SU-DHL-6 (cell line): ENCODE results near the gene ARSB.
A peak's percentile ranks its signal among the peaks of the same experiment; 100 is the strongest.

Experiments used
- H2AFZ ChIP-seq: fragments of 200-600 bp; sonication (generic); 2 replicates; pipeline ENCODE4 v1.6.1; 2014; ENCODE audit warnings: low read depth, mild to moderate bottlenecking, moderate library complexity, mixed read lengths, antibody characterized with exemption, low read length; ENCODE audit not compliant: severe bottlenecking
- H3F3A ChIP-seq: fragments of 200-600 bp; shearing (Covaris generic); 2 replicates; pipeline ENCODE4 v1.6.0; 2016; ENCODE audit warnings: antibody characterized with exemption, mild to moderate bottlenecking; ENCODE audit not compliant: insufficient read depth
- H3K27ac ChIP-seq: fragments of 200-600 bp; sonication (generic); 2 replicates; pipeline ENCODE4 v1.5.1; 2016; ENCODE audit warnings: low read depth, mild to moderate bottlenecking, low read length, moderate library complexity, mixed read lengths
- H3K27me3 ChIP-seq: fragments of 200-600 bp; sonication (generic), shearing (Covaris generic); 2 replicates; pipeline ENCODE4 v1.6.0; 2014; ENCODE audit warnings: mild to moderate bottlenecking, low read length
- H3K36me3 ChIP-seq: fragments of 200-600 bp; sonication (generic); 2 replicates; pipeline ENCODE4 v1.6.1; 2014; ENCODE audit warnings: mild to moderate bottlenecking, low read length, mixed read lengths
- H3K4me2 ChIP-seq: fragments of 300-600, 200-600 bp; shearing (Covaris generic), sonication (generic); 2 replicates; pipeline ENCODE4 v1.6.0; 2014; ENCODE audit warnings: low read length, low read depth, mild to moderate bottlenecking; ENCODE audit not compliant: poor library complexity, severe bottlenecking
- H3K4me3 ChIP-seq: fragments of 200-600 bp; sonication (generic); 2 replicates; pipeline ENCODE4 v1.5.1; 2014; ENCODE audit warnings: antibody characterized with exemption, low read length, mild to moderate bottlenecking, mixed read lengths; ENCODE audit not compliant: insufficient read depth, poor library complexity, severe bottlenecking
- H3K79me2 ChIP-seq: fragments of 200-600 bp; sonication (generic); 2 replicates; pipeline ENCODE4 v1.6.1; 2014; ENCODE audit warnings: mild to moderate bottlenecking, low read length, moderate library complexity; ENCODE audit not compliant: insufficient read depth
- H3K9ac ChIP-seq: fragments of 200-600 bp; sonication (generic); 2 replicates; pipeline ENCODE4 v1.7.0; 2014; ENCODE audit warnings: mild to moderate bottlenecking, low read length
- H3K9me2 ChIP-seq: fragments of 200-600 bp; sonication (generic); replicated peaks from 2 replicates; pipeline ENCODE4 v1.6.1; 2014; ENCODE audit warnings: low read length; ENCODE audit not compliant: insufficient read depth
- H3K9me3 ChIP-seq: fragments of 200-600 bp; sonication (generic); 2 replicates; pipeline ENCODE4 v1.6.1; 2014; ENCODE audit warnings: low read length, mixed read lengths; ENCODE audit not compliant: insufficient read depth
- H4K20me1 ChIP-seq: fragments of 200-600 bp; sonication (generic); 2 replicates; pipeline ENCODE4 v1.6.1; 2014; ENCODE audit warnings: low read depth, mild to moderate bottlenecking, antibody characterized with exemption, low read length, moderate library complexity, mixed read lengths
- CTCF ChIP-seq: fragments of 200-600 bp; sonication (generic); IDR thresholded peaks from one replicate; pipeline ENCODE4 v1.5.1; 2017; ENCODE audit warnings: antibody characterized with exemption, mild to moderate bottlenecking, low read length, moderate library complexity; ENCODE audit not compliant: insufficient read depth, poor library complexity, severe bottlenecking
- EZH2phosphoT487 ChIP-seq: fragments of 200-600 bp; sonication (generic), shearing (Covaris generic); conservative IDR thresholded peaks from 2 replicates; pipeline ENCODE4 v1.6.1; 2018; ENCODE audit warnings: mild to moderate bottlenecking, antibody characterized with exemption, low read length, moderate library complexity, mixed read lengths

Gene ARSB

GRCh38 chr5:78829811-78830527 is 155.1 kb downstream of the ARSB start:
- H3K4me3 ChIP-seq = no peak overlapping the region
- H4K20me1 ChIP-seq = no peaks in the 10 kb centered on the region
- no peak overlapping the region for H3K9ac ChIP-seq
- H2AFZ ChIP-seq = no peak overlapping the region
- no peaks in the 10 kb centered on the region for H3K9me3 ChIP-seq
- no peak overlapping the region for H3K27ac ChIP-seq
- H3K4me2 ChIP-seq = no peak overlapping the region
- H3K9me2 ChIP-seq = no peaks in the 10 kb centered on the region
- no peaks in the 10 kb centered on the region for H3K36me3 ChIP-seq
- H3F3A ChIP-seq = peaks cover 32% of the 10 kb centered on the region
- TF ChIP-seq CTCF = no peak
- no peak for TF ChIP-seq EZH2phosphoT487
- no peaks in the 10 kb centered on the region for H3K79me2 ChIP-seq
- H3K27me3 ChIP-seq = no peaks in the 10 kb centered on the region

- Histone ChIP-seq H3K9ac (peak overlapping the region; percentile 13; the same call in 1 of the 2 replicates), H3K36me3 (no peaks in the 10 kb centered on the region), H3F3A (peaks cover 34% of the 10 kb centered on the region), H3K9me2 (no peaks in the 10 kb centered on the region), H4K20me1 (no peaks in the 10 kb centered on the region), H3K4me2 (peak overlapping the region; percentile 52), H3K4me3 (no peak overlapping the region), H3K27ac (peak overlapping the region; percentile 53), H3K9me3 (no peaks in the 10 kb centered on the region), H2AFZ (peak overlapping the region; percentile 39), H3K27me3 (no peaks in the 10 kb centered on the region), H3K79me2 (no peaks in the 10 kb centered on the region)
- no peak for TF ChIP-seq CTCF
- TF ChIP-seq EZH2phosphoT487 = no peak
Measured at GRCh38 chr5:78827725-78828124, 157.4 kb downstream of the ARSB start.

- TF ChIP-seq EZH2phosphoT487 (no peak), CTCF (no peak)
- peaks cover 37% of the 10 kb centered on the region for H3F3A ChIP-seq
- peak overlapping the region; percentile 73 for H3K4me2 ChIP-seq
Measured at GRCh38 chr5:78824831-78825281, 160.3 kb downstream of the ARSB start.

More at GRCh38 chr5:78824831-78825281, 160.3 kb downstream of the ARSB start:
- Histone ChIP-seq H3K79me2 (no peaks in the 10 kb centered on the region), H3K4me3 (no peak overlapping the region), H3K9me3 (no peaks in the 10 kb centered on the region), H3K36me3 (no peaks in the 10 kb centered on the region), H3K27me3 (no peaks in the 10 kb centered on the region), H3K9me2 (no peaks in the 10 kb centered on the region), H3K27ac (peak overlapping the region; percentile 78), H3K9ac (0 out of 2 replicates have a peak overlapping the region, but pooled peaks have one; percentile 17), H2AFZ (peak overlapping the region; percentile 57), H4K20me1 (no peaks in the 10 kb centered on the region)
